GM19193 (cell line): ENCODE data around the gene PPFIA4.

Source experiments
- POLR2A ChIP-seq: IDR thresholded peaks from 4 replicates; pipeline ENCODE4 v1.6.1; 2011; ENCODE audit not compliant: insufficient read depth, insufficient read length; ENCODE audit errors: extremely low read depth

PPFIA4 gene

DNA sequence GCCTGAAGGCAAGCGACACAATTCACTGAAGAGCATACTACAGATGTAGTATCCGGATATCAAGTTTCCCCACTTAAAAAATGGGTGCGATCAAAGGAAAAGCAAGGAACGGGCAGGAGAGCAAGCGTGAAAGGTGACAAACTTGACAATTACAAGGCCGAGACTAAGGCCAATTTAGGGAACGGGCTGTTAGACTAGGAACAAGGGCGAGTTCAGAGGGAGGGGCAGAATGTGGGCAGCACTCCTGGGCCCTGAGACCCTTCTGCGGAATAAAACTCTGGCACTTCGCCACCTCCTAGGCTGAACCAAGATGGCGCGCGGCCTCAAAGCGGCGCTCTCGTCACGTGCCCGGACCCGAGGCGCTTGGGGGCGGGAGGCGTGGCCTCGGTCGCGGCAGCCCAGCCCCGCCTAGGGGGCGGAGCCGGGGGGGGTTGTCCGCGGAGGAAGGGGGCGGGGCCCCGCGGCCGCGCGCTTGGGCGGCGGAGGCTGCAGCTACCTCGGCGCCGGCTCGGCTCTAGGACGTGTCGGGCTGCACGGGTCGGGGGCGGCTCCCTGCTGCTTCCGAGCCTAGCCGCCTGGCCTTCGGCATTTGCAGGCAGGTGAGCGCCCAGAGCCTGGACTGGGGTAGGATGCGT is at the start of gene PPFIA4:
Gene PPFIA4, plus strand, starts transcription at position 461 of the 635 bp plus-strand sequence. CDS start 12,518 bp downstream, outside the sequence.
- peak; percentile 46 for TF ChIP-seq POLR2A

DNA sequence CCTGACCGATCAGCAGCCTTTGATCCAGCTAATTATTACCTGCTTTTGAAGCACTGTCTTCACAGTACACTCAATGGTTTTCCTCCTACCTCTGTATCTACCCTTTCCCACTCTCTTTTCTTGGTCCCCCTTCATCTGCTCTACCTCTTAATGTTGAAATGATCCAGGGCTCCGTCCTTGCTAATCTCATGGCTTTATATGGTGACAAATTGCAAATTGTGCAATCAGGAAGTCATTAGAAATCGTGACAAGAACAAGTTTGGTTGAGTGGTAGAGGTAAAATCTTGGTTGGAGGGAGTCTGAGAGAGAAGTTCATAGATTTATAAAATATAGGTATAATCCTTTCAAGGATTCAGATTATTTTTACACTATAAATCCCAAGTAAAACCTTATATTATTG is 49.7 kb upstream of the PPFIA4 start:
- TF ChIP-seq POLR2A: no peak

DNA sequence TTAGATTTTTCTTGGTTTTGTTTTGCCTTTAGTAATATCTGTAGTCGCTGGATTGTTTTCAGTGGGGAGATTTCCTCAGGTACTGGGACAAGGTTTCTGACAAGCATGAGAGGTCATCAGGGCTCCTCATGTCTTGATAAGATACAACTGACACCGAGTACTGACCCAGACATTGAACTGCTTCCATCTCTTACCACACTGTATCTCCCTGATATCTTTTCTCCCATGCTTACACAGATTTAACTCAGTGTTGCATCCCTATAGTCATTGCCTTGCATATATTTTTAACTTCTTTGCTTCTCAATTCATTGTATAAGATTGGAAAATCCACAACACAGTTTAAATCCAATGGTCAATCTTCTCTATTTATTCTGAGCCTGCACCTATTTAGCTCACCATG is 46.8 kb upstream of the PPFIA4 start:
- no peak for TF ChIP-seq POLR2A

- no peak for TF ChIP-seq POLR2A
Measured at GRCh38 chr1:202981939-202982338, 44.4 kb upstream of the PPFIA4 start.

DNA sequence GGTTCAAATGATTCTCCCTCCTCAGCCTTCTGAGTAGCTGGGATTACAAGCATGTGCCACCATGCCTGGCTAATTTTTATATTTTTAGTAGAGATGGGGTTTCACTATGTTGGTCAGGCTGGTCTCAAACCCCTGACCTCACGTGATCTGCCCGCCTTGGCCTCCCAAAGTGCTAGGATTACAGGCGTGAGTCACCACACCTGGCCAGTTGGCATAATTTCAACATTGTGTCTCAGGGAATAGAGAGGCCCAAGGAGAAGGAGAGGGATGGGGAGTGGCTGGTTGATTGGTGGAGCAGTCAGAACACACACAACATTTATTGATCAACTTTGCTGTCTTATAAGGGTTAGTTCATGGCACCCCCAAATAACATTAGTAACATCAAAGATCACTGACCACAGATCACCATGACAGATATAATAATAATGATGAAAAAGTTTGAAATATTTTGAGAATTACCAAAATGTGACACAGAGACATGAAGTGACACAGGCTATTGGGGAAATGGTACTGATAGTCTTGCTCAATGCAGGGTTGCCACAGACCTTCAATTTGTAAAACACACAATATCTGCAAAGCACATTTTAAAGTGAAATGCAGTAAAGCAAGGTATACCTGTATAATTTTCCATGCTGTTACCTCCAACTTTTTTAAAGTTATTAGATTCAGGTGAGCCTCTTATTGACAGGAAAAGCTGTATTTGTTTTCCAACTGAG is 43.4 kb upstream of the PPFIA4 start:
- TF ChIP-seq POLR2A: no peak

DNA sequence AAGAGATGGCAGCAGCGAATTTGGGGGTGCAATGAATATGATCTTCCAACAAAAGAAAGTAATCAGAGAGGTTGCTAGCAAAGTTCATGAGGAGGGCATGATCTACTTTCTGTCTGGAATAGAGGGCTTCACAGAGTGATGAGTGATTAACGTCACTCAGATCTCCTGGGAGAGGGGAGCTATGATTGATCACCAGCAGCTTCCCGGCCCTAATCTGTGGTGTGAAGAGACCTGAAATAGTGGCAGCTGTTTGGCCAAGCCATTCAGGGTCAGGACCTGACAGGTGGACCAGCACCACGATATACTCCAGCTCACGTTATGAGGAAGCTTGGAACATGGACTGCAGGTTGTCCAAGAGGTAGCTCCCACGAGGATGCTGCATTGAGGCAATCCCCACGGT is 39.0 kb upstream of the PPFIA4 start:
- no peak for TF ChIP-seq POLR2A

- no peak for TF ChIP-seq POLR2A
Measured at GRCh38 chr1:202987922-202988583, 38.2 kb upstream of the PPFIA4 start.

DNA sequence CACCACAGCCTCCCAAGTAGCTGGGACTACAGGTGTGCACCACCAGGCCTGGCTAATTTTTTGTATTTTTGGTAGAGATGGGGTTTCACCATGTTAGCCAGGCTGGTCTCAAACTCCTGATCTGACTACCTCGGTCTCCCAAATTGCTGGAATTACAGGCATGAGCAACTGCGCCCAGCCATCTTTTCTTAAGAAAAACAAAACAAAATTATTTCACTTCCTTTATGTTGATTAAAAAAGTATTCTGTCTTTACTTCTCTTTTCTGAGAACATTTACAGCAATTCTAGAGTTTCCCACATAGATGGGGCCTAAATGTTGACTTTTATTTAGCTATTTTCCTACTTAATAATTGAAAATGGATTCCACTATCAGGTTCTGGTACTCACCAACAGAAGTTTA is 36.4 kb upstream of the PPFIA4 start:
- no peak for TF ChIP-seq POLR2A

DNA sequence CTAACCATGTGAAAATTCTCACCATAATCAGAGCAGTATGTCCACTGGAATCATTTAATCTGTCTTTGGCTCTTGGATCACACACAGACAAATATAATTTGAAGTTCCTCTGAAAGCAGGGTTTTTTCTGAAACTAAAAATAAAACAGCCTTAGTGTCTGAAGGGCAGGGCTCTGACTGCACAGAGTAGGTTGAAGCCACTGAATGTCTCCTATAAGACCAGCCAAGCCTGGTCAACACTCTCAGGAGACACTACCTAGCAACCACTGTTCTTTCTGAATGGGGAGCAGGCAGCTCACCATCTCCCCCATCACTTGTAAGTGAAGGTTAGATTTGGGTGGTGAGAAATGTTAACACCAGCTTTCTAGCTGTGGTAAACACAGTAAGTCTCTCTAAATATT is 35.2 kb upstream of the PPFIA4 start:
- TF ChIP-seq POLR2A: no peak

DNA sequence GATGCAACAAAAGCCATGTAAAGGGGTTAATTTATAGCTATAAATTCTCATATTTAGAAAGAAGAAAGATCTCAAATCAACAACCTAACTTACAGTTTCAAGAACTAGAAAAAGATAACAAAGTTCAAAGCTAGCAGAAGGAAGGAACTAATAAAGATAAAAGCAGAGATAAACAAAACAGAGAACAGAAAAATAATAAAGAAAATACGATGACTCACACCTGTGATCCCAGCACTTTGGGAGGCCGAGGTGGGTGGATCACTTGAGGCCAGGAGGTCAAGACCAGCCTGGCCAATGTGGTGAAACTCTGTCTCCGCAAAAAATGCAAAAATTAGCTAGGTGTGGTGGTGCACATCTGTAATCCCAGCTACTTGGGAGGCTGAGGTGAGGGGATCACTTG is 31.5 kb upstream of the PPFIA4 start:
- no peak for TF ChIP-seq POLR2A

- no peak for TF ChIP-seq POLR2A
Measured at GRCh38 chr1:202998836-202999750, 27.2 kb upstream of the PPFIA4 start.

DNA sequence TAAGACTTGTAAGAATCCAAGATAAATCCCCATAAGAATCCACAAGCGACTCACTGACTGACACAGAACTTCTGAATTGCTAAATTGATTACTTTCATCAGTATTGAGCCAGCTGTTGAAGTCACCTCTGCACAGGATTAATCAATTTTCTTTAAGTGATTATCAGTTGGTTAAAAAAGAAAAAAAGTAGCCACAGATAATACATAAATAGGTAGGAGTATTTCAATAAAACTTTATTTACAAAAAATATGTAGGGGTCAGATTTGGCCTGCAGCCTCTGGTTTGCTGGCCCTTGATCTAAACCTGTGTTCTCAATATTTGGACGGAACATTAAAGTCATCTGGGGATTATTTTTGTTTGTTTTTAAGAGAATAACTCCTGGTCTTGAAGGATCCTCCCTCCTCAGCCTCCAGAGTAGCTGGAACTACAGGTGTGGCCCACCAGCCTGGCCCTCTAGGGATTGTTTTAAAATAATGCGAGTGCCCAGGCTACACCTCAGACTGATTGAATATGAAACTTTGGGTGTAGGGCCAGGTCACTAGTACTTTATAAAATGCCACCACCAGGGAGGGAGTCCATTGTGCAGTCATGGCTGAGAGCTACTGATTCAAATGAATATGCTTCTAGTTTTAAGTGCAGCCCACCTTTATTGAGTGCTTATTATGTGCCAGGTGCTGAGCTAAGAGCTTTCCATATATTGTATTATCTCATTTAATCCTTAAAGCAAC is 25.9 kb upstream of the PPFIA4 start:
- no peak for TF ChIP-seq POLR2A

GRCh38 chr1:203001986-203002385 is 24.3 kb upstream of the PPFIA4 start:
- TF ChIP-seq POLR2A: no peak

GRCh38 chr1:203002951-203003350 is 23.3 kb upstream of the PPFIA4 start:
- no peak for TF ChIP-seq POLR2A

GRCh38 chr1:203006948-203007871 is 19.1 kb upstream of the PPFIA4 start, which contains the start of gene TMEM183A:
Gene TMEM183A, plus strand, starts transcription at chr1:203007374. Its CDS starts 92 bp downstream, at chr1:203007466.
- TF ChIP-seq POLR2A: peak; percentile 96
